GM12878 (cell line): Measurements from ENCODE around the gene CCDC57. TPM values are rescaled to one million over a fixed set of nuclear protein-coding genes. Genes with fewer than 3 reads are reported as not detected.
A peak's percentile ranks its signal among the peaks of the same experiment; 100 is the strongest.

Experiments used
- CHD2 ChIP-seq: IDR thresholded peaks from 2 replicates; pipeline ENCODE4 v1.6.1; 2011; ENCODE audit warnings: low read depth, low read length, improper control_type of control experiment, borderline replicate concordance
- CREM ChIP-seq: IDR thresholded peaks from 2 replicates; pipeline ENCODE4 v1.6.1; 2014; ENCODE audit warnings: antibody characterized with exemption, low read depth
- EED ChIP-seq: sonication (generic); IDR thresholded peaks from 2 replicates; pipeline ENCODE4 v1.6.1; 2016; ENCODE audit warnings: antibody characterized with exemption, low read depth
- FOS ChIP-seq: IDR thresholded peaks from 3 replicates; pipeline ENCODE4 v1.6.1; 2011; ENCODE audit warnings: borderline replicate concordance; ENCODE audit not compliant: insufficient read length; ENCODE audit errors: extremely low read depth
- GABPA ChIP-seq: IDR thresholded peaks from 2 replicates; pipeline ENCODE4 v1.6.1; 2014; ENCODE audit warnings: antibody characterized with exemption, low read depth, mild to moderate bottlenecking, inconsistent platforms
- HDAC2 ChIP-seq: fragments of 200-600 bp; sonication (generic); IDR thresholded peaks from 2 replicates; pipeline ENCODE4 v1.6.1; 2017
- HDAC6 ChIP-seq: fragments of 200-600 bp; sonication (generic); IDR thresholded peaks from one replicate; pipeline ENCODE4 v1.8.0; 2017; ENCODE audit warnings: antibody characterized with exemption; ENCODE audit not compliant: unreplicated experiment
- IKZF1 ChIP-seq: fragments of 450-650 bp; conservative IDR thresholded peaks from 2 replicates; pipeline ENCODE4 v1.6.1; 2017; ENCODE audit warnings: antibody characterized with exemption, mild to moderate bottlenecking
- KDM1A ChIP-seq: fragments of 200-600 bp; sonication (generic); IDR thresholded peaks from 2 replicates; pipeline ENCODE4 v1.6.1; 2016; ENCODE audit warnings: borderline replicate concordance
- LARP7 ChIP-seq: fragments of 450-650 bp; IDR thresholded peaks from 2 replicates; pipeline ENCODE4 v1.6.1; 2017; ENCODE audit warnings: mild to moderate bottlenecking
- MEF2A ChIP-seq: IDR thresholded peaks from 2 replicates; pipeline ENCODE4 v1.6.1; 2011; ENCODE audit warnings: low read depth, mild to moderate bottlenecking, low read length, moderate library complexity; ENCODE audit not compliant: insufficient read depth
- MTA3 ChIP-seq: IDR thresholded peaks from 2 replicates; pipeline ENCODE4 v1.6.1; 2012; ENCODE audit warnings: low read length, inconsistent platforms, borderline replicate concordance
- NFXL1 ChIP-seq: fragments of 450-650 bp; IDR thresholded peaks from 2 replicates; pipeline ENCODE4 v1.6.1; 2017; ENCODE audit warnings: antibody characterized with exemption, mild to moderate bottlenecking, borderline replicate concordance
- NR2F1 ChIP-seq: fragments of 450-650 bp; conservative IDR thresholded peaks from 2 replicates; pipeline ENCODE4 v1.6.1; 2017; ENCODE audit warnings: mild to moderate bottlenecking
- POLR2AphosphoS2 ChIP-seq: IDR thresholded peaks from 2 replicates; pipeline ENCODE4 v1.6.1; 2011; ENCODE audit warnings: low read depth, mild to moderate bottlenecking, low read length, improper control_type of control experiment, moderate library complexity
- POU2F2 ChIP-seq: IDR thresholded peaks from 3 replicates; pipeline ENCODE4 v1.6.1; 2011; ENCODE audit warnings: low read depth, mild to moderate bottlenecking, low read length, borderline replicate concordance
- SMAD5 ChIP-seq: IDR thresholded peaks from 2 replicates; pipeline ENCODE4 v1.6.1; 2016; ENCODE audit warnings: antibody characterized with exemption, low read depth
- SPI1 ChIP-seq: IDR thresholded peaks from 2 replicates; pipeline ENCODE4 v1.6.1; 2011; ENCODE audit warnings: low read depth, mild to moderate bottlenecking, low read length, moderate library complexity, borderline replicate concordance; ENCODE audit not compliant: insufficient read depth
- SUPT20H ChIP-seq: IDR thresholded peaks from 2 replicates; pipeline ENCODE4 v1.6.1; 2011; ENCODE audit warnings: low read depth, mild to moderate bottlenecking, low read length, moderate library complexity, borderline replicate concordance; ENCODE audit not compliant: control insufficient read depth
- TARDBP ChIP-seq: IDR thresholded peaks from 2 replicates; pipeline ENCODE4 v1.6.1; 2016; ENCODE audit warnings: borderline replicate concordance
- ZNF207 ChIP-seq: fragments of 450-650 bp; IDR thresholded peaks from 2 replicates; pipeline ENCODE4 v1.6.1; 2014; ENCODE audit warnings: antibody characterized with exemption, mild to moderate bottlenecking, borderline replicate concordance
- polyA plus RNA-seq, 11 experiments: library from polyadenylated mRNA; depleted of rRNA in 4 of 11; unstranded in 6 of 11; stranded (reverse) in 5 of 11; fragments of >200 nt; fragmentation: Nextera tagmentation in 4 of 11; fragmentation: Illumina TruSeq in 1 of 11; extraction: Ambion mirVana in 4 of 11; extraction: Trizol in 1 of 11; gene quantifications; 1 replicate in 1 of 11; 2 replicates in 10 of 11; pipeline versions ENCODE4 v1.2.1 to v1.2.3, GENCODE V29; 2011 to 2016; ENCODE audit warnings: inconsistent platforms in 2 of 11, missing spikeins in 2 of 11, low read depth in 1 of 11
- total RNA-seq, 4 experiments: library from RNA; depleted of rRNA in 3 of 4; stranded (reverse); fragments of >200 nt in 3 of 4; fragmentation: Illumina TruSeq in 1 of 4; extraction: Trizol in 1 of 4; gene quantifications; 2 replicates each; pipeline versions ENCODE4 v1.2.1 to v1.2.3, GENCODE V29; 2013 to 2021
- TF ChIP-seq, protein P1 (sequence below): fragments of 450-650 bp; IDR thresholded peaks from 2 replicates; pipeline ENCODE4 v1.6.1; 2017; ENCODE audit warnings: mild to moderate bottlenecking, moderate library complexity
- TF ChIP-seq, protein P2 (sequence below): fragments of 450-650 bp; conservative IDR thresholded peaks from 2 replicates; pipeline ENCODE4 v1.6.1; 2017; ENCODE audit warnings: mild to moderate bottlenecking, moderate library complexity
- TF ChIP-seq, protein P3 (sequence below): IDR thresholded peaks from 2 replicates; pipeline ENCODE4 v1.6.1; 2011; ENCODE audit warnings: borderline replicate concordance, low read depth, mild to moderate bottlenecking, moderate library complexity, low read length; ENCODE audit not compliant: insufficient read depth, poor library complexity, severe bottlenecking

CCDC57 gene
- total and polyA plus RNA-seq, 10 of the 15 experiments (the other 5 are each of a cell fraction or from before 2014, with no cell fraction given): 5.4 to 123 (median 45.8) TPM

DNA sequence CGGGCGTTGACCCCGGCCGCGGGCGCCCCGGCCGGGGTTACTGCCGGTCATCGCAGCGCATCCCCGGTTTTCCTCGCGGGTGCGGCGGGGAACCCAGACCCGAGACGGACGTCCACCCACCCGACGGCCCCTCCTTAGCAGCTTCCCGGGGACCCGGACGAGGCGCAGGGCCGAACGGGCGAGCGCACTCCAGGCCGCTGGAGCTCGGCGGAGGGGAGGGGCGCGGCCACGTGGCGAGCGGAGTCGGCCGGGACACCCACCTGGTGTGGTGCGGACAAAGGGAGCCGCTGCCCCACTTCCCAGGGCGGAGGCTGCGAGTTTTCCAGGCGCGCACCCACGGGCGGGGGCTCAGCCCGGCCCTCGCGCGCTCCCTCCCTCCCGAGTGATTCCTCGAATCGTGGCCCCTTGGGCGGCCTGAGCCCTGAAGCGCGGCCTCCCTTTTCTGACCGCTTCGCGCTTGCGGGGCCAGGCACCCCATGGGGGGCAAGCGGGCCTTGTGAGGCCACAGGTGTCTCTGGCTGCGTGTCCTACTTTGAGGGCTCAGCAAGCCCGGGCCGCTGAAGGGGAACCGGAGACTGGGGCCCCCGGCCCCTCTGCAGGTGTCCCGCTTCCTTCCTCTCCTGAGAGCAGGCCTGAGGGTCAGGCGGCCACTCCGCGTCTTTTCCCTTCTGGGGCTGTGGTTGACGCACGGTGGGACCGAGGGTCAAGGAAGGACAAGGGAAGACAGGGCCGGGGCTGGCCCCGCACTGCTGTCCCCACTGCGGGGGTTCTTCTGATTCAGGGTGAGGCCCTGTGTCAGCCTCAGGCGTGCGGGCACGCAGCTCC, 113.5 kb downstream of the CCDC57 start (continued):
- TF ChIP-seq IKZF1 (peak; percentile 76), KDM1A (no peak), POU2F2 (0 out of 3 replicates have a peak, but pooled peaks have one; percentile 4), SPI1 (no peak), TARDBP (0 out of 2 replicates have a peak, but pooled peaks have one; percentile 20), NFXL1 (no peak), CHD2 (no peak; the same call in 1 of the 2 replicates), HDAC6 (no peak), MTA3 (no peak), LARP7 (peak; percentile 18; the same call in 1 of the 2 replicates), FOS (no peak), SUPT20H (no peak), NR2F1 (peak; percentile 94), HDAC2 (no peak), EED (0 out of 2 replicates have a peak, but pooled peaks have one; percentile 40), CREM (0 out of 2 replicates have a peak, but pooled peaks have one; percentile 4), ZNF207 (peak; percentile 14; the same call in 1 of the 2 replicates), POLR2AphosphoS2 (peak; percentile 50), SMAD5 (peak; percentile 69; the same call in 1 of the 2 replicates), MEF2A (no peak), GABPA (no peak)
- TF ChIP-seq, protein P1, sequence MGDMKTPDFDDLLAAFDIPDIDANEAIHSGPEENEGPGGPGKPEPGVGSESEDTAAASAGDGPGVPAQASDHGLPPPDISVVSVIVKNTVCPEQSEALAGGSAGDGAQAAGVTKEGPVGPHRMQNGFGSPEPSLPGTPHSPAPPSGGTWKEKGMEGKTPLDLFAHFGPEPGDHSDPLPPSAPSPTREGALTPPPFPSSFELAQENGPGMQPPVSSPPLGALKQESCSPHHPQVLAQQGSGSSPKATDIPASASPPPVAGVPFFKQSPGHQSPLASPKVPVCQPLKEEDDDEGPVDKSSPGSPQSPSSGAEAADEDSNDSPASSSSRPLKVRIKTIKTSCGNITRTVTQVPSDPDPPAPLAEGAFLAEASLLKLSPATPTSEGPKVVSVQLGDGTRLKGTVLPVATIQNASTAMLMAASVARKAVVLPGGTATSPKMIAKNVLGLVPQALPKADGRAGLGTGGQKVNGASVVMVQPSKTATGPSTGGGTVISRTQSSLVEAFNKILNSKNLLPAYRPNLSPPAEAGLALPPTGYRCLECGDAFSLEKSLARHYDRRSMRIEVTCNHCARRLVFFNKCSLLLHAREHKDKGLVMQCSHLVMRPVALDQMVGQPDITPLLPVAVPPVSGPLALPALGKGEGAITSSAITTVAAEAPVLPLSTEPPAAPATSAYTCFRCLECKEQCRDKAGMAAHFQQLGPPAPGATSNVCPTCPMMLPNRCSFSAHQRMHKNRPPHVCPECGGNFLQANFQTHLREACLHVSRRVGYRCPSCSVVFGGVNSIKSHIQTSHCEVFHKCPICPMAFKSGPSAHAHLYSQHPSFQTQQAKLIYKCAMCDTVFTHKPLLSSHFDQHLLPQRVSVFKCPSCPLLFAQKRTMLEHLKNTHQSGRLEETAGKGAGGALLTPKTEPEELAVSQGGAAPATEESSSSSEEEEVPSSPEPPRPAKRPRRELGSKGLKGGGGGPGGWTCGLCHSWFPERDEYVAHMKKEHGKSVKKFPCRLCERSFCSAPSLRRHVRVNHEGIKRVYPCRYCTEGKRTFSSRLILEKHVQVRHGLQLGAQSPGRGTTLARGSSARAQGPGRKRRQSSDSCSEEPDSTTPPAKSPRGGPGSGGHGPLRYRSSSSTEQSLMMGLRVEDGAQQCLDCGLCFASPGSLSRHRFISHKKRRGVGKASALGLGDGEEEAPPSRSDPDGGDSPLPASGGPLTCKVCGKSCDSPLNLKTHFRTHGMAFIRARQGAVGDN: no peak
- TF ChIP-seq, protein P2, sequence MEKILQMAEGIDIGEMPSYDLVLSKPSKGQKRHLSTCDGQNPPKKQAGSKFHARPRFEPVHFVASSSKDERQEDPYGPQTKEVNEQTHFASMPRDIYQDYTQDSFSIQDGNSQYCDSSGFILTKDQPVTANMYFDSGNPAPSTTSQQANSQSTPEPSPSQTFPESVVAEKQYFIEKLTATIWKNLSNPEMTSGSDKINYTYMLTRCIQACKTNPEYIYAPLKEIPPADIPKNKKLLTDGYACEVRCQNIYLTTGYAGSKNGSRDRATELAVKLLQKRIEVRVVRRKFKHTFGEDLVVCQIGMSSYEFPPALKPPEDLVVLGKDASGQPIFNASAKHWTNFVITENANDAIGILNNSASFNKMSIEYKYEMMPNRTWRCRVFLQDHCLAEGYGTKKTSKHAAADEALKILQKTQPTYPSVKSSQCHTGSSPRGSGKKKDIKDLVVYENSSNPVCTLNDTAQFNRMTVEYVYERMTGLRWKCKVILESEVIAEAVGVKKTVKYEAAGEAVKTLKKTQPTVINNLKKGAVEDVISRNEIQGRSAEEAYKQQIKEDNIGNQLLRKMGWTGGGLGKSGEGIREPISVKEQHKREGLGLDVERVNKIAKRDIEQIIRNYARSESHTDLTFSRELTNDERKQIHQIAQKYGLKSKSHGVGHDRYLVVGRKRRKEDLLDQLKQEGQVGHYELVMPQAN: peak; percentile 61
- TF ChIP-seq, protein P3, sequence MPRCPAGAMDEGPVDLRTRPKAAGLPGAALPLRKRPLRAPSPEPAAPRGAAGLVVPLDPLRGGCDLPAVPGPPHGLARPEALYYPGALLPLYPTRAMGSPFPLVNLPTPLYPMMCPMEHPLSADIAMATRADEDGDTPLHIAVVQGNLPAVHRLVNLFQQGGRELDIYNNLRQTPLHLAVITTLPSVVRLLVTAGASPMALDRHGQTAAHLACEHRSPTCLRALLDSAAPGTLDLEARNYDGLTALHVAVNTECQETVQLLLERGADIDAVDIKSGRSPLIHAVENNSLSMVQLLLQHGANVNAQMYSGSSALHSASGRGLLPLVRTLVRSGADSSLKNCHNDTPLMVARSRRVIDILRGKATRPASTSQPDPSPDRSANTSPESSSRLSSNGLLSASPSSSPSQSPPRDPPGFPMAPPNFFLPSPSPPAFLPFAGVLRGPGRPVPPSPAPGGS: peak; percentile 0
